OCI-LY1 (cell line): ENCODE data around the gene DCLRE1C.

Source experiments
- H2AFZ ChIP-seq: fragments of 200-600 bp; sonication (generic), shearing (Covaris generic); 2 replicates; pipeline ENCODE4 v1.6.0; 2014; ENCODE audit warnings: antibody characterized with exemption, mild to moderate bottlenecking, low read length
- H3F3A ChIP-seq: fragments of 200-600 bp; sonication (generic), shearing (Covaris generic); 2 replicates; pipeline ENCODE4 v1.6.0; 2014; ENCODE audit warnings: mild to moderate bottlenecking, antibody characterized with exemption, low read length, moderate library complexity; ENCODE audit not compliant: insufficient read depth
- H3K27ac ChIP-seq: fragments of 200-600 bp; sonication (generic); 2 replicates; pipeline ENCODE4 v1.5.1; 2014; ENCODE audit warnings: low read length, mixed run types, mild to moderate bottlenecking, low read depth; ENCODE audit not compliant: poor library complexity, severe bottlenecking
- H3K27me3 ChIP-seq: fragments of 200-600 bp; sonication (generic); 2 replicates; pipeline ENCODE4 v1.6.0; 2014; ENCODE audit warnings: antibody characterized with exemption, mild to moderate bottlenecking, low read length, moderate library complexity; ENCODE audit not compliant: insufficient read depth
- H3K36me3 ChIP-seq: fragments of 200-600 bp; sonication (generic); 2 replicates; pipeline ENCODE4 v1.6.1; 2014; ENCODE audit warnings: mild to moderate bottlenecking, antibody characterized with exemption, low read length, moderate library complexity, mixed read lengths; ENCODE audit not compliant: insufficient read depth
- H3K4me1 ChIP-seq: fragments of 200-600 bp; sonication (generic); 2 replicates; pipeline ENCODE4 v1.5.1; 2014; ENCODE audit warnings: mild to moderate bottlenecking, low read length, moderate library complexity; ENCODE audit not compliant: insufficient read depth, severe bottlenecking
- H3K4me2 ChIP-seq: fragments of 200-600 bp; sonication (generic), shearing (Covaris generic); 2 replicates; pipeline ENCODE4 v1.6.1; 2014; ENCODE audit warnings: low read length
- H3K4me3 ChIP-seq: fragments of 200-600 bp; sonication (generic); 2 replicates; pipeline ENCODE4 v1.5.1; 2014; ENCODE audit warnings: low read length, low read depth, mild to moderate bottlenecking, mixed read lengths; ENCODE audit not compliant: poor library complexity, severe bottlenecking
- H3K79me2 ChIP-seq: fragments of 200-600 bp; shearing (Covaris generic); 2 replicates; pipeline ENCODE4 v1.6.1; 2016; ENCODE audit warnings: mixed run types, low read length, mixed read lengths; ENCODE audit not compliant: insufficient read depth
- H3K9ac ChIP-seq: fragments of 200-600 bp; sonication (generic), shearing (Covaris generic); 2 replicates; pipeline ENCODE4 v1.6.1; 2014; ENCODE audit warnings: mild to moderate bottlenecking, low read length, mixed read lengths
- H3K9me2 ChIP-seq: fragments of 200-600 bp; sonication (generic), shearing (Covaris generic); 2 replicates; pipeline ENCODE4 v1.6.1; 2014; ENCODE audit warnings: low read depth, mild to moderate bottlenecking, low read length, mixed read lengths
- H3K9me3 ChIP-seq: fragments of 200-600 bp; shearing (Covaris generic); 2 replicates; pipeline ENCODE4 v1.6.1; 2014; ENCODE audit warnings: low read length, mixed read lengths
- H4K20me1 ChIP-seq: fragments of 200-600 bp; sonication (generic), shearing (Covaris generic); 2 replicates; pipeline ENCODE4 v1.6.0; 2016; ENCODE audit warnings: mild to moderate bottlenecking, low read length; ENCODE audit not compliant: insufficient read depth
- EZH2 ChIP-seq: fragments of 200-600 bp; sonication (generic), shearing (Covaris generic); IDR thresholded peaks from 2 replicates; pipeline ENCODE4 v1.8.0; 2017; ENCODE audit warnings: borderline replicate concordance, mixed run types, mild to moderate bottlenecking, antibody characterized with exemption, low read length, moderate library complexity, mixed read lengths
- TF ChIP-seq, protein P1 (sequence below): fragments of 200-600 bp; sonication (generic), shearing (Covaris generic); IDR thresholded peaks from 2 replicates; pipeline ENCODE4 v1.5.1; 2017; ENCODE audit warnings: mild to moderate bottlenecking, antibody characterized with exemption, low read length, moderate library complexity, mixed read lengths

The DCLRE1C gene

GRCh38 chr10:14936584-14936983, 17.3 kb downstream of the DCLRE1C start:
- no peak overlapping the region for H3K4me3 ChIP-seq
- no peak overlapping the region for H3K9ac ChIP-seq
- TF ChIP-seq, protein P1, sequence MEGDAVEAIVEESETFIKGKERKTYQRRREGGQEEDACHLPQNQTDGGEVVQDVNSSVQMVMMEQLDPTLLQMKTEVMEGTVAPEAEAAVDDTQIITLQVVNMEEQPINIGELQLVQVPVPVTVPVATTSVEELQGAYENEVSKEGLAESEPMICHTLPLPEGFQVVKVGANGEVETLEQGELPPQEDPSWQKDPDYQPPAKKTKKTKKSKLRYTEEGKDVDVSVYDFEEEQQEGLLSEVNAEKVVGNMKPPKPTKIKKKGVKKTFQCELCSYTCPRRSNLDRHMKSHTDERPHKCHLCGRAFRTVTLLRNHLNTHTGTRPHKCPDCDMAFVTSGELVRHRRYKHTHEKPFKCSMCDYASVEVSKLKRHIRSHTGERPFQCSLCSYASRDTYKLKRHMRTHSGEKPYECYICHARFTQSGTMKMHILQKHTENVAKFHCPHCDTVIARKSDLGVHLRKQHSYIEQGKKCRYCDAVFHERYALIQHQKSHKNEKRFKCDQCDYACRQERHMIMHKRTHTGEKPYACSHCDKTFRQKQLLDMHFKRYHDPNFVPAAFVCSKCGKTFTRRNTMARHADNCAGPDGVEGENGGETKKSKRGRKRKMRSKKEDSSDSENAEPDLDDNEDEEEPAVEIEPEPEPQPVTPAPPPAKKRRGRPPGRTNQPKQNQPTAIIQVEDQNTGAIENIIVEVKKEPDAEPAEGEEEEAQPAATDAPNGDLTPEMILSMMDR = no peak
- TF ChIP-seq EZH2 = no peak
- no peaks in the 10 kb centered on the region for H3F3A ChIP-seq
- no peaks in the 10 kb centered on the region for H3K9me3 ChIP-seq
- no peaks in the 10 kb centered on the region for H3K9me2 ChIP-seq
- no peak overlapping the region for H3K4me2 ChIP-seq
- no peak overlapping the region for H2AFZ ChIP-seq
- no peaks in the 10 kb centered on the region for H3K79me2 ChIP-seq
- no peaks in the 10 kb centered on the region for H3K27me3 ChIP-seq
- H3K36me3 ChIP-seq = peaks cover 75% of the 10 kb centered on the region
- no peaks in the 10 kb centered on the region for H3K4me1 ChIP-seq
- no peaks in the 10 kb centered on the region for H4K20me1 ChIP-seq
- no peak overlapping the region for H3K27ac ChIP-seq

- Histone ChIP-seq H3K79me2 (no peaks in the 10 kb centered on the region), H3K4me1 (no peaks in the 10 kb centered on the region), H3K36me3 (peaks cover 93% of the 10 kb centered on the region)
Measured at GRCh38 chr10:14930610-14931009, 23.3 kb downstream of the DCLRE1C start.

DNA sequence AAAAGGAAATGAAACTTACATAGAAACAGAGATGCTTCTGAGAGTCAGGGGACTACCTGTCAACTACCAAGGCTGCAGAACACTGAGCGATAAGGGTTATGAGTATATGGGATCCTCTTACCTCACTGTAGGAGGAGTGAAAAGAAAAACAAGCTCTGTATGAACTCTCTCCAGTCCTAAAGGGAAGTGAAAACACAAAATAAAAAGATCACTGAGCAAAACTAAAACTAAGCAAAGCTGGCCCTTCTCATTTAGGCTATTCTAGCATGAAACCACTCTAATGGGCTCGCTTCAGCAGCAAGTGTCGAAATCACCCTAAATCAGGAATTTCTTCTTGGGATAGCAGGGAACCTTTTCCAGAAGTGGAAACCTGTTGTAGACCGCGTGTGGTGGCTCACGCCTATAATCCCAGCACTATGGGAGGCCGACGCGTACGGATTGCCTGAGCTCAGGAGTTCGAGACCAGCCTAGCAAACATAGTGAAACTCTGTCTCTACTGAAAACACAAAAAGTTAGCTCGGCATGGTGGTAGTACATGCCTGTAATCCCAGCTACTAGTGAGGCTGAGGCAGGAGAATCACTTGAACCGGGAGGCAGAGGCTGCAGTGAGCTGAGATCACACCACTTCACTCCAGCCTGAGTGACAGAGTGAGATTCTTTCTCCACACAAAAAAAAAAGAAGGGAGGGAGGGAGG, 27.0 kb downstream of the DCLRE1C start:
- Histone ChIP-seq H3F3A (no peaks in the 10 kb centered on the region), H3K9me2 (no peaks in the 10 kb centered on the region), H3K79me2 (no peaks in the 10 kb centered on the region), H3K4me1 (no peaks in the 10 kb centered on the region), H3K9ac (no peak overlapping the region), H4K20me1 (no peaks in the 10 kb centered on the region), H3K4me2 (no peak overlapping the region), H2AFZ (no peak overlapping the region), H3K4me3 (no peak overlapping the region), H3K9me3 (no peaks in the 10 kb centered on the region), H3K27me3 (no peaks in the 10 kb centered on the region), H3K27ac (no peak overlapping the region), H3K36me3 (peaks cover 94% of the 10 kb centered on the region)
- TF ChIP-seq, protein P1 = no peak
- no peak for TF ChIP-seq EZH2

More at GRCh38 chr10:14930610-14931009, 23.3 kb downstream of the DCLRE1C start:
- no peak for TF ChIP-seq EZH2
- TF ChIP-seq, protein P1 = no peak
- Histone ChIP-seq H3F3A (no peaks in the 10 kb centered on the region), H3K9ac (no peak overlapping the region), H3K9me3 (no peaks in the 10 kb centered on the region), H3K27ac (no peak overlapping the region), H4K20me1 (no peaks in the 10 kb centered on the region), H3K9me2 (no peaks in the 10 kb centered on the region), H3K4me3 (no peak overlapping the region), H3K4me2 (no peak overlapping the region), H3K27me3 (no peaks in the 10 kb centered on the region), H2AFZ (no peak overlapping the region)
